DMS 273 treated with DMSO at 0.1 percent for 48 hours (cell line): ENCODE results near the gene LRRC39.
"Not testable (repeated sequence)": the region's sequence is repeated elsewhere in the genome, so short reads cannot be mapped to it uniquely, and the experiment has no call there.

Source experiments
- DNase-seq: peaks from one replicate; lab custom pipeline; 2025; lab: John Stamatoyannopoulos, UW

LRRC39 gene

DNA sequence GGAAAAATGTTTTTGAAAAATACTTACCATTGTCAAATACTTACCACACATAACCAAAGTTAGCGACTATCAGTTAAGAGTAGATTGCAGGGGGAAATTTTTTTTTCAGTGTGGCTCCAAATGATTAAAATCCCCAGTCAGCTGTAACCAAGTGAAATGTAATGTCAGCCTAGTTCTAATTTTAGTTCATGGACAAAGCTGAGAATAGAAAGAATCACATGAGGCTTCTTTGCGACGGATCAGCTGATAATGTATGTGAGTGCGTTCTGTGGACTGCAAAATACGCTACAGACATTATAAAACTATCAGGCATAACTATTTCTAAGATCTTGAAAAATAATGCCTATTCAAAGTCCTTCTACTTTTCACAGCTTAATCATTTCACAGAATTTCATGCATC lies at the start of gene LRRC39:
TSS of gene LRRC39 (minus strand) at position 166 of the 400 bp plus-strand sequence. CDS start 9,740 bp downstream, outside the sequence.
- DNase-seq: no peak

DNA sequence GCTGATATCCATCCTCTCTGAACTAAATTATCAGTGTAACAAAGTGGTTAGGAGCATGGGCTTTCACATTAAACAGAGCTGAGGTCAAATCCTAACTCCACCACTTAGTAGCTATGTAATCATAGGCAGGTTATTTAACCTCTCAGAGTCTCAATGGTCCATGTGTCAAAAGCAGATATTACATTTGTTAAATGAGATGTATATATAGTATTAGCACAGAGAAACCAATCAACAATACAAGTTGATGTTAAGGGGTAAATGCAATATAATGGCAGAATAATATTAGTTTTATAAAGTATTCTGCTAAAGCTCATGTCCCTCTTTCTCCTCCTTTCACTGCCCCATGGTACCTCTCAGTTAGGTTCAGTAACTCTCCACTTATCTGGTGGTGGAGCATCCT lies 44.4 kb upstream of the LRRC39 start:
- DNase-seq: no peak

DNA sequence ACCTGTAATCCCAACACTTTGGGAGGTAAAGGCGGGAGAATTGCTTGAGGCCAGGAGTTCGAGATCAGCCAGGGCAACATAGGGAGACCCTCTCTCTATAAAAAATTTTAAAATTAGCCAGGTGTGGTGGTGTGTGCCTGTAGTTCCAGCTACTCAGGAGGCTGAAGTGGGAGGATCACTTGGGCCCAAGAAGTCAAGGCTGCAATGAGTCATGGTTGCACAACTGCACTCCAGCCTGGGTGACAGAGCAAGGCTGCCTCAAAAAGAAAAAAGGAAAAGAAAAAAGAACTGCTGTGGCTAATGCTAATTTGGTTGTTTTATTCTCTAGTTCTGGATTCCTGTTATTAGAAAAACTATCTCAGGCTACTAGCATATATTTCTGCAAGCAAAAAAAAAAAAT lies 41.8 kb upstream of the LRRC39 start:
- DNase-seq: no peak

DNA sequence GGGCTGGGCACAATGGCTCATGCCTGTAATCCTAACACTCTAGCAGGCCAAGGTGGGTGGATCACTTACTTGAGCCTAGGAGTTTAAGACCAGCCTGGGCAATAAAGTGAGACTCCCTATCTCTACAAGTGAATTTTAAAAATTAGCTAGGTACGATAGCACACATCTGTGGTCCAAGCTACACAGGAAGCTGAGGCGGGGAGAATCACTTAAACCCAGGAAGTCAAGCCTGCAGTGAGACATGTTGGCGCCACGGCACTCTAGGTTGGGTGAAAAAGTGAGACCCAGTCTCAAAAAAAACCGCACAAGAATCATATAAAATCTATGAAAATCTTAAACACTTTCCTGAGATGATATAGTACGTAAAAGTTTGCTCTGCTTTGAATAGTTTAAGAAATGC lies 41.4 kb upstream of the LRRC39 start:
- no peak for DNase-seq

DNA sequence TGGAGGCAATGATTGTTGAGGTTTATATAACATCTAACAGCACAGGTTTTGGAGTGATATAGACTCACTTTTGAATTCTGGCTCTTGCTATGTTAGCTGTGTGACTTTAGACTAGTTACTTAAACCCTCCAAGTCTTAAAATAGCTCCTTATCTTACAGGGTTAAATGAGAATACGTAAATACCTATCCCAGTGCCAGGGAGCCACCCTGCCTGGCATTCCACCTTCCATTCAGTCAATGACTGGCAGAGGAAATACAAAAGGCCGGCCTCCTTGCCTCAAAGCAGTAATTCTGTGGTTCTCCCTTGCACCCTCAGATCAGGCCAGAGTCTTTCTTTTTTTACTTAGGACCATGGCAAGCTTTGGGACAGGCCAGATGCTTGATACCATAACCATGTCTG lies 39.8 kb upstream of the LRRC39 start:
- DNase-seq: no peak

DNA sequence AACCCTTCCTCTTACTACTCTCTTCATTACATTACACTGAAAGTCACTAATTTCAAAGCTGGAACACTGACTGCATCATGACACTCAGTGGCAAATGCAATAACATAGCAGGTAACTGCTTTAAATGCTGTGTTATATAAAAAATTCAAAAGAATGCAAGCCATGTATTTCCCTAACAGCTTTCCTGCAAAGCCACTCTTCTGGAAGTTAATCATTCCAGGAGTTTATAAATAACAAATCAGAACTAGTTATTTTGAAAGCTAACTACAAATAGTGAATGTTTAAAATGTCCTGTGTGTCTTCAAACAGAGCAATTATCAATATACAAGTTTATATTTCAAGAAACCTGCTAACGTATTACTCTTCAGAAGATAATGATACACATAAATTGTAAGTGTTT lies 37.0 kb upstream of the LRRC39 start:
- no peak for DNase-seq

DNA sequence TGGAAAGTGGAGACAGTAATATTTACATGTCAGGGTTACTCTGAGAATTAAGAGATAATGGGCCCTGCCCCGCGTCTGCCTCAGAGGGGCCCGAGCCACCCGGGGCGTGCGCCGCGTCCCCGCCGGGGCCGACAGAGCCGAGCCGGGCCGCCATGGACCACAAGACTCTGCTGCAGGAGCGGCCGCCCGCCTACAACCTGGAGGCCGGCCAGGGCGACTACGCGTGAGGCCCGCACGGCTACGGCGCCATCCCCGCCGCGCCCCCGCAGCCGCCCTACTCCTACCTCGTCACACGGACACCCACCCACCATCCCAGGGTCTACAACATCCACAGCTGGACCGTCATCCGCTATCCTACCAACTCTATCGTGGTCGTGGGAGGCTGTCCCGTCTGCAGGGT lies 35.1 kb upstream of the LRRC39 start:
- no peak for DNase-seq

DNA sequence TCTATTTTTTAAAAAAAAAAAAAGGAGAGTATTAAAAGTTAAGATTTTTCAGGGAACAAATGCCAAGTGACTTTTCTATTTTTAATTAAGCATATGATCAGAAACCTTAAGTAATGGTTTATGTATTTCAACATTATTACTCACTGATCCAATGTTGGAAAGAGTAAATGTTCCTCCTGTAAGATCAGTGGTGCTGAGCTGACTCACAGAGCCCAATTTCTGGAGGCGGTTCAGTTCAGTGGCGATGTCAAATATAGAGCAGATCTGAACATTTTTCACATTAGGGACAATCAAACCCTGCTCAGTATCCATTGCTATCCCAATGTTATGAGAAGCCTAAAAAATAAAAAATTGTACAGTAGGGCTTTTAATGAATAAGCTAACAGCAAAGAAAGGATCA lies 28.2 kb upstream of the LRRC39 start:
- DNase-seq: no peak

GRCh38 chr1:100205593-100205992 lies 27.5 kb upstream of the LRRC39 start:
- DNase-seq: not testable (repeated sequence)

GRCh38 chr1:100205103-100205502 lies 27.0 kb upstream of the LRRC39 start:
- DNase-seq: not testable (repeated sequence)

DNA sequence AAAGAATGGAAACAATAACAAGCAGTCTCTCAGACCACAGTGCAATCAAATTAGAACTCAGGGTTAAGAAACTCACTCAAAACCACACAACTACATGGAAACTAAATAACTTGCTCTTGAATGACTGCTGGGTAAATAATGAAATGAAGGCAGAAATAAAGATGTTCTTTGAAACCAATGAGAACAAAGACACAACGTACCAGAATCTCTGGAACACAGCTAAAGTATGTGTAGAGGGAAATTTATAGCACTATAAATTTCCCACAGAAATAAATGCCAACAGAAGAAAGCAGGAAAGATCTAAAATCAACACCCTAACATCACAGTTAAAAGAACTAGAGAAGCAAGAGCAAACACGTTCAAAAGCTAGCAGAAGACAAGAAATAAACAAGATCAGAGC lies 24.6 kb upstream of the LRRC39 start:
- not testable (repeated sequence) for DNase-seq

- DNase-seq: not testable (repeated sequence)
Measured at GRCh38 chr1:100200060-100200459, 22.0 kb upstream of the LRRC39 start.

GRCh38 chr1:100198596-100198995 lies 20.5 kb upstream of the LRRC39 start:
- DNase-seq: no peak

DNA sequence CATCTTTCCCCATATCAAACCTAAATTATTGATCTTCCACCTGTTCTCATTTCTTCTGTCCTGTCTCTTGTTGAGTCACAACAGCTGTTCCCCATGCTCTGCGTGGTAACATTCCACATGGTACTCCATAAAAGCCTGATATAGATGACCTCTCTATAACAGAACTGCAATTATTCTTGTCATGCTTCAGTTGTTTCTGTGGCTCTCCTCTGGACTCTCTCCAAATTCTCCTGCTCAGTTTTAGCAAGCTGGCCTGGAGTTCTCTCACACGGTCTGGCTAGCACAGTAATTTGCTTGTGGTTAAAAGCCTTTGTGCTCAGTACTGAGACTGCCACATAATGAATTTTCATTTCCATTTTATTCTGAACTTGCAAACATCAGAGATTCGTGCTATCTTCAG lies 10.6 kb upstream of the LRRC39 start:
- peak; percentile 94 for DNase-seq

GRCh38 chr1:100187912-100188311 lies 9.9 kb upstream of the LRRC39 start:
- DNase-seq: peak; percentile 62

DNA sequence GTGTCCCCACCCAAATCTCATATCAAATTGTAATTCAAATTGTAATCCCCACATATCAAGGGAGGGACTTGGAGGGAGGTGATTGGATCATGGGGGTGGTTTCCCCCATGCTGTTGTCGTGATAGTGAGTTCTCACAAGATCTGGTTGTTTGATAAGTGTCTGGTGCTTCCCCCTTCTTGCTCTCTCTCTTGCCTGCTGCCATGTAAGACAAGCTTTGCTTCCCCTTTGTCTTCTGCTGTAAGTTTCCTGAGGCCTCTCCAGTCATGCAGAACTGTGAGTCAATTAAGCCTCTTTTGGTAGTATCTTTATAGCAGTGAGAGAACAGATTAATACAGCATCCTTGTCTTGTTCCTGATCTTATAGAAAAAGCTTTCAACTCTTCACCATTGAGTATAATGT lies 6.5 kb upstream of the LRRC39 start:
- no peak for DNase-seq

DNA sequence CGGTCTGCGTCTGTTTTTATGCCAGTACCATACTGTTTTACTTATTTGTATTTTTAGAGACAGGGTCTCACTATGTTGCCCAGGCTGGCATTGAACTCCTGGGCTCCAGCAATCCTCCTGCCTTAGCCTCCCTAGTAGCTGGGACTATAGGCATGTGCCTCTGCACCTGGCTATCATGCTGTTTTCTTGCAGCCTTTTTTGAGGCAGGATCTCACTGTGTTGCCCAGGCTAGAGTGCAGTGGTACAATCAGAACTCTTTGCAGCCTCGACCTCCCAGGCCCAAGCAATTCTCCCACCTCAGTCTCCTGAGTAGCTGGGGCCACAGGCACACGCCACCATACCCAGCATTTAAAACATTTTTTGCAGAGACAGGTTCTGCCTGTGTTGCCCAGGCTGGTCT lies 5.3 kb upstream of the LRRC39 start:
- no peak for DNase-seq

DNA sequence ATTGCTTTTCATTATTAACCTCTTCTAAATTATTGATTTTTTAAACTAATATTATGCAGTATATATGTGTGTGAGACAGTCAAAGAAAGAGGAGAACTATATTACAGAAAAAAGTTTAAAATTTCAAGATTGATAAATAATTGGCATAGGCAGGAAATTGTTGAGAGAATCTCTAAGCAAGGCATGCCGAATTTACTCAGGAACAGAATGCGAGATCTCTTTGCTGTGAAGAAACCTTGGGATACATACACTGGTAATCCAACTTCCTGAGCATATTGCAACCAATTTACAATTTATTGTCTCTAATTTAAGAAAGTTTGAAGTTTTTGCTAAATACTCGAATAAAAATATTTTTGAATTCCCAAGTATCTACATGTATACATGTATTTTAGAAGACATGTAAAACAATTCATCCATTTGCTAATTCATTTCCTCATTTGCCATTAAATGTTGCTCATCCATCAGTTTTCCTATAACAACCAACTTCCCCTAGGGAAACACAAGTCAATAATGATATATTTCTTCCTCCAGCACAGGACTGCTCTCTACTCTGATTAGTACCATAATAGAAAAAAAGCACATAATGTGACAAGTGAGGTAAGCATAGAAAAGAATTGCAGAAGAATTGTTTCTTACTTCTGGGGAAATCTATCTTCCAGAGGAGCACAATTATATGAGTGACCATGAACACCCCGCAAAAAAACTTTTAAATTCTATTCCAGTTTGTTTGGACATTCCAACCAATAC lies 588 bp downstream of the LRRC39 start:
- no peak for DNase-seq

- no peak for DNase-seq
Measured at GRCh38 chr1:100168051-100168450, 10.0 kb downstream of the LRRC39 start.

GRCh38 chr1:100164702-100165101 lies 13.4 kb downstream of the LRRC39 start:
- no peak for DNase-seq

- no peak for DNase-seq
Measured at GRCh38 chr1:100164216-100164615, 13.8 kb downstream of the LRRC39 start.

GRCh38 chr1:100162881-100163280 lies 15.2 kb downstream of the LRRC39 start:
- no peak for DNase-seq

DNA sequence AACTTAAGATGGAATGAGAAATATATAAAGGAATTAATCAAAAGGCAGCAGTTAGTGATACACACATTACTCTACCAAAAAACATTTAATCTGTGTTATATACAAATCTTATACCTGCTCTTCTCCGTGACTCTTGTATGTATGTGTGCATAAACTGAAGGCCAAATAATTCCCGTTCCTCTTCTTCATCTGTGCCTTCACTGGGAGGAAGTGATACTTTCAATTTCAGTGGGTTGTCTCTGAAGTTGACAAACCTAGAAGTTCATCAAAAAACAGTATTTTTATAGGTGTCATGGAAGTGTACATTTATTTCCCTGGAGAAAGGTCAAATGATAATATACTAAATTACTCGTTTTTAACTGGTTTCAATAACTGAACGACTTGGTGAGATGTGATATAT lies 25.8 kb downstream of the LRRC39 start:
- DNase-seq: no peak

DNA sequence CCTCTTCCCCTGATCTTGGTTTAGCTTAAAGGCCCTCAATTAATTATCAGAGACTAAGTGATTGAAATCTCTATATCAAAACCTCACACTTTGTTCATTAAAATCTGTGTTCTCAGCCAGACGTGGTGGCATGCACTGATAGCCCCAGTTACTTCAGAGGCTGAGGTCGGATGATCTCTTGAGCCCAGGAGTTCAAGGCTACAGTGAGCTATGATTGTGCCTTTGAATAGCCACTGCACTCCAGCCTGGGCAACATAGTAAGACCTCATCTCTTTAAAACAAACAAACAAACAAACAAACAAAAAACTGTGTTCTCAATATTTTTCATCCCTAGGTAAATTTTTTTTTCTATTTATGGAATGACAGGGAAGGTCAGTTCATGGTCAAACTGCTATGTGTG lies 26.4 kb downstream of the LRRC39 start:
- DNase-seq: no peak
